GM23248 (cell line): ENCODE data around the gene USE1.

Experiments
- EZH2 ChIP-seq: fragments of 200-600 bp; sonication (generic); IDR thresholded peaks from 2 replicates; pipeline ENCODE4 v1.6.1; 2018; ENCODE audit warnings: antibody characterized with exemption, mild to moderate bottlenecking; ENCODE audit not compliant: insufficient read depth, poor library complexity, severe bottlenecking
- EZH2phosphoT487 ChIP-seq: fragments of 200-600 bp; sonication (generic); IDR thresholded peaks from 2 replicates; pipeline ENCODE4 v1.6.1; 2018; ENCODE audit warnings: antibody characterized with exemption, moderate library complexity, mild to moderate bottlenecking, low read depth; ENCODE audit not compliant: insufficient read depth

GRCh38 chr19:17178291-17178690 is 36.9 kb upstream of the USE1 start:
- no peak for TF ChIP-seq EZH2
- TF ChIP-seq EZH2phosphoT487 = no peak
